ENCODE measurements around the gene RTKN2.
A peak's percentile ranks its signal among the peaks of the same experiment; 100 is the strongest.
"Not testable (repeated sequence)": the region's sequence is repeated elsewhere in the genome, so short reads cannot be mapped to it uniquely, and the experiment has no call there.

RTKN2 gene

GRCh38 chr10:62253704-62254103, 14.9 kb downstream of the RTKN2 start:
- no peak for DNase-seq

GRCh38 chr10:62252051-62252450, 16.6 kb downstream of the RTKN2 start:
- DNase-seq = no peak

- DNase-seq = no peak
These were observed 17.9 kb downstream of the RTKN2 start for GRCh38 chr10:62250594-62251198.

GRCh38 chr10:62249957-62250356, 18.7 kb downstream of the RTKN2 start:
- no peak for DNase-seq

DNA sequence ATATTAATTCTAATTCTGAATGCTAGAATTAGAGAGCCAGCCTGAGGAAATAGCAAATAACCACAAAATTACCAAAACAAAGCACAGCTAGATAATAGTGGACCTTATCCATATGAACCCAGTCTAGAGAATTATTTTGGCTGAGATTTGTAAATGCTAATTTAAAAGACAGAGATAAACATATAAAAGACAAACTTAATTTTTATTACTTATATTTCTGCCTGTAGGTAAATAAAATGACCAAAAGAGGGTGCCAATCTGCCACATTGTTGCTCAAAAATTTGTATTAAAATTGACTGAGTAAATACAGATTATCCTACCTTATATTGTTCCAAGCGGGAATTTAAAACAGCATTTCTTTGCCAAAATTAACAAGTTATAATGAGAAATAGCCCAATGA, 20.2 kb downstream of the RTKN2 start:
- no peak for DNase-seq

GRCh38 chr10:62244785-62245467, 23.7 kb downstream of the RTKN2 start:
- DNase-seq = peak; percentile 42

DNA sequence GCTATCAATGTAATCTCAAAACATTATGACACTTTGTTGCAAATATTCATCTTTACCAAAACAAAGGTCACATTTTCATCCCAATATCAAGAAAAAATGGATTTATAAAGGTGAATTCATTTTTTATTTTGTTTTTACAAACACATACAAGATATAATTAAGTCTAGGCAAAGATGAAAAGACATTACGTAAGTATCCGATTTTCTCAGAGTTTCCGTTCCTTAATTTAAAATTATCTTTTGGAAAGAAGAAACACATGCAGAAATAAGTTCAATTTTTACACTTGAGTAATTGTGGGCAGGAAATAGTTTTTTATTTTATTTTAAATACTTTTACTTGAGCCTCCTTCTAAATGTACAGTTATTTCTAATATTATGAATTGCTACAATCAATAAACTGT, 24.6 kb downstream of the RTKN2 start:
- DNase-seq = no peak

- no peak for DNase-seq
These were observed 25.0 kb downstream of the RTKN2 start for GRCh38 chr10:62243647-62243997.

DNA sequence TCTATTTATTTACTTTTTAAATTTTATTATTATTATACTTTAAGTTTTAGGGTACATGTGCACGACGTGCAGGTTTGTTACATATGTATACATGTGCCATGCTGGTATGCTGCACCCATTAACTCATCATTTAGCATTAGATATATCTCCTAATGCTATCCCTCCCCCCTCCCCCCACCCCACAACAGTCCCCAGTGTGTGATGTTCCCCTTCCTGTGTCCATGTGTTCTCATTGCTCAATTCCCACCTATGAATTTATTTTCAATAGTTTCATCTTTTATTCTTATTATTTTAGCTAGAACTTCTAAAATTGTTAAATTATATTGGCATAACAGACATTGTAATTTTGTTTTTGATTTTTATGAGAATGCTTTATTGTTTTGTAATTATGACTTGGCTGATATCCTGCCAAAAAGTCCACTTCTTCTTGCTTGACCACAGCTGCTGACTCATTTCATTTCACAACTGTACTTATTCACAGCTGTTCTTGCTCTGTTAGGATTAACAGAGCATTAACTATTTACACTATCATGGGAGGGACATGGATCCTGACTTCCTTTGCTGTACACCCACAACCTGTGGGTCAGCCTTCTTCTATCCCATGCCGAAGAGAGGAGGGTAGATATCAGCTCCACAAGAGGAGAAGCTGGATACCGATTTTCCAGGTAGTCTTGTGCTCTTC, 25.5 kb downstream of the RTKN2 start:
- DNase-seq = not testable (repeated sequence)

DNA sequence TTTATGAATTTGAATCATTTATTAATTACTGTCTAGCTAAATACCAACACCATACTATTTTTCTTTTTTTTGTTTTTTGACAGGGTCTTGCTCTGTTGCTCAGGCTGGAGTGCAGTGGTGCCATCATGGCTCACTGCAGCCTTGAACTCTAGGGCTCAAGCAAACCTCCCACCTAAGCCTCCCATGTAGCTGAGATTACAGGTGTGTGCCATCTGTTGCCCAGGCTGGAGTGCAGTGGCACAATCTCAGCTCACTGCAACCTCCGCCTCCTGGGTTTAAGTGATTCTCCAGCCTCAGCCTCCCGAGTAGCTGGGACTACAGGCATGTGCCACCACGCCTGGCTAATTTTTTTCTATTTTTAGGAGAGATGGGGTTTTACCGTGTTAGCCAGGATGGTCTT, 27.1 kb downstream of the RTKN2 start:
- not testable (repeated sequence) for DNase-seq

GRCh38 chr10:62239994-62240393, 28.6 kb downstream of the RTKN2 start:
- no peak for DNase-seq

GRCh38 chr10:62238880-62239279, 29.8 kb downstream of the RTKN2 start:
- no peak for DNase-seq

GRCh38 chr10:62237966-62238365, 30.7 kb downstream of the RTKN2 start:
- no peak for DNase-seq

- DNase-seq = no peak
These were observed 31.1 kb downstream of the RTKN2 start for GRCh38 chr10:62237506-62237905.

- no peak for DNase-seq
These were observed 34.5 kb downstream of the RTKN2 start for GRCh38 chr10:62234077-62234605.

DNA sequence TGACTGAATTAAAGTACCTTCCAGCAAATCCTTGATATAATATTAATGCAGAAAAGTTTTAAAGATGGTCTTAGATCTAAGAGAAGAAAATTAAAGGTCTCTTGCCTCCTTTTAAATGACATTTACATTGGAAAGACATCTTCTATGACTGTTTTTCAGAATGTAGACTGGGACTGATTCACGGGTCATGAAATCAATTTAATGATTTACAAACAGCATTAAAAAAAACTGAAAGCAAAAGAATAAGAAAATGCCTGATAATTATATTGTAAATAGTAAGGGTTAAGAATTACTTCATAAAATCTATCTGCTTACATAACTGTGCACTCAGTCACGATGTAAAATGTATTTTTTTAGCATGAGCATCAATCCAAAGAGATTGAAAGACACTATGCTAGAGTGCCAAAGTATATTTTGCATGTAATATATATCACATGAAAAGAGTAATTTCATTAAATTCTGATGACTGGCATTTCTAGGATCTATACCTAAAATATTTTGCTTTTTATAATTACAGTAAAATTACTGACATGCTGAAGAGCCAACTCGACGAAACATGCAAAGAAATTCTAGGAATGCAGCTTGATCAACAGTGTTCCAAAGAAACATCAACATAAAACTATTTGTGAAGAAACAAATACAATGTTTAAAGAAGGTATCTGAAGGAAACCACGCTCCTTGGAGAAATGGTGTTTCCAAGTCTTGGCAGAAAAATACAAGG, 35.1 kb downstream of the RTKN2 start:
- DNase-seq = no peak

DNA sequence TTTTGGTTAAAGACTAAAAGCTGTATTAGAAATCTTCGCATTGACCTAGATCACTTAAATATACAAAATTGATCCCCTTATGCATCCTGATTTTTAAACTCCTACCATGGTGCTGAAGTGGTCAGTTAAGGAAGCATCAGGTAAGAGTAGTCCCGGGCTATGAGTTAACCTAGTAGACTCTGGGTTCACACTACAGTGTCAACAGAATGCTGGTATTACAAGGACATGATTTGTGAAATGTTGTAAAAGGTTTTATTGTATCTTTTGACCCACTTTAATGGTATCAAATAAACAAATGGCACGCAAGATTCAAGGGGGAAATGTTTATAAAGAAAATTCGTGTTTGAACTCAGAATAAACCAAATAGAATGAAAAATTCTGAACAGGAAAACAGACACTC, 36.8 kb downstream of the RTKN2 start:
- DNase-seq = no peak

- no peak for DNase-seq
These were observed 37.3 kb downstream of the RTKN2 start for GRCh38 chr10:62231371-62231770.

DNA sequence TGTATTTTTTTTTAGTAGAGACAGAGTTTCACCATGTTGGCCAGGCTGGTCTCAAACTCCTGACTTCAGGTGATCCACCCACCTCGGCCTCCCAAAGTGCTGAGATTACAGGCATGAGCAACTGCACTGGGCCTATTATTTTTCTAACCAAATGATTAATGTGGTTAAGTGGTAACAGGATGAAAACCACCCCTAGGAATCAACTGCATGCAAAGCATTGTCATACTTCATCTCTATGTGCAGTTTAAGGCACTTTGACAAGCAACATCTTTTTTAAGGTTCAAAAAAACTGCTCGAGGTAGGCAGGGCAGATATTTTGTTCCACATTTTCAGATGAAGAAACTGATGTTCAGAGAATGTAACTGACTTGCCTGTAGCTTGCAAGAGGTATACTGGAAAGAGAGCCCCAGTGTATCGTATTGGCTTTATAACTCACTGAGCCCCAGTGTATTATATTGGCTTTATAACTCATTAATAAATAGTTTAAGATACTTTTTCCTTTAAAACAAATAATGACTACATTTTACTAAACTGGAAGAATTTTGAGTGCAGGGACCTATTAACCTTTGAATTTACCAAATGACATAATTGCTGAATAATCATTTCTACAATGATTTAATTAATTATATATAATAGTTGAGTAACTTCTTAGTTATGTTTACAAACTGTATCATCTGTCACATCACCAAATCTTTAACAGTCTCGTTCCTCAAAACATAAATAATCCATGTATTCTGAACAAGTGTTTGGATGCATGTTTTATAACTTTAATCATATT, 38.1 kb downstream of the RTKN2 start:
- DNase-seq = no peak

- DNase-seq = no peak
These were observed 43.3 kb downstream of the RTKN2 start for GRCh38 chr10:62225362-62225761.

DNA sequence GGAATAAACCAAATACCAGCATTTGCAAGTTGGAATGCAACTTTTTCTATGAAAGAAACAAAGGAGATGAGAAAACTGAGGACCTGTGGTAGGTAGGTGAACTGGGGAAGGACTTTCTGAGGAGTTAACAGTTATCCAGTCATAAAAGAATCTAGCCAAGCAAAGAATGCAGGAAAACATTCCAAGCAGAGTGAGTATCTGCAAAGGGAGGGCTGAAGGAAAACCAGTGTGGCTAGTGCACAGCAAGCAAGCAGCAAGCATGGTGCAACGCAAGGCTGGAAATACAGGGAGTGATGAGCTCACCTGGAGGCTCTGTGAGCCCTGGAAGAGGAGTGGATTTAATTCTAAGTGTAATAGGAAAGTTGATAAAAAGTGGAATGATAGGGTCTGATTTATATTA, 44.0 kb downstream of the RTKN2 start:
- no peak for DNase-seq

DNA sequence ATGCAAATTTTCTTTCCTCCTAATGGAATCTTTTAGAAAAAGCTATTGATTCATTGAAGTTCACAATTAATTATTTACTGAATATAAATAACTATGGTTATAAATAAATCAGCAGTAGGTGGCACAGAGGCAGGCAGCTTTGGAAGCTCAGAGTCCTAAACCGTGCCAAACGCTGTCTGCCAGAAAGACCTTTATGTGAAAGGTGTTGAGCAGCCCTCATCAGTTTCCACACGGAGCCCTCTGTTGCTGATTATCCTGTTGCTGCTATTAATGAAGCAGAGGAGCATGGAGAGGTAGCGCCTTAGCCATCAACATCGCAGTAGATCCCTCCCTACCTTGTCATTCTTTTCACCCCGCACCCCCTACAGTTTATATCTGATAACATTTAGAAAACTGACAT, 51.0 kb downstream of the RTKN2 start:
- no peak for DNase-seq

DNA sequence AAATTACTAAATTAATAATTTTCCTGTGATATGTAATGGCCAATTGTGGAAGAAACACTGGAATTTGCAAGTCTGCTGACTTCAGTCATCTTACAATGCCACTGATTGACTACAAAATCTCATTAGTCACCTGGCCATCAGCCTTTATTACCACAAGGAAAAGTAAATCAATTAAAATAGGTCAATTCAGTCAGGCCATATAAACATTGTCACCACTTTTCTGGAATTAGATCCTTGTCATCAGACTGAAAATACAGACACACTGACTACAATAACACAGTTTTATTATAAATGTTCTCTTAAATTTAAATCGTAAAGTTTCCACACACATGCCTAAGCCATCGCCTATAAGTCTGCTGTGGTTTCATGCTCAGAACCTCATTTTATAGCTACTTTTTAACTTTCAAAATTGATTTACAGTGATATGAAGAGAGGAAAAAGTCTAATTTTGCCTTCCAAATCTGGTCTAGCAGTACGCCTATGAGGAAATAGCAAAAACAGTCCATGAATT, 54.2 kb downstream of the RTKN2 start:
- no peak for DNase-seq

Measured in NCI-H345 (cell line).